Head of caudate nucleus (tissue), 42 donors: ENCODE data around the gene HIBADH.
"Not testable (repeated sequence)": the region's sequence is repeated elsewhere in the genome, so short reads cannot be mapped to it uniquely, and the experiment has no call there.

ENCODE experiments used
- DNase-seq, 42 donors: peaks; one replicate each; pipeline versions ENCODE4 v3.0.0 to v3.0.0-alpha.2; 2020 to 2021; ENCODE audit warnings: mixed read lengths in 7 of 42
- intact Hi-C: fragments of 100-400 bp; cut with DNase I; formaldehyde crosslinking; loops from one replicate; pipeline ENCODE4 v1.15.0; 2022

Gene HIBADH

GRCh38 chr7:27641581-27642230 lies 21.0 kb downstream of the HIBADH start:
- DNase-seq = no peak
- intact Hi-C loops = no loop called here

DNA sequence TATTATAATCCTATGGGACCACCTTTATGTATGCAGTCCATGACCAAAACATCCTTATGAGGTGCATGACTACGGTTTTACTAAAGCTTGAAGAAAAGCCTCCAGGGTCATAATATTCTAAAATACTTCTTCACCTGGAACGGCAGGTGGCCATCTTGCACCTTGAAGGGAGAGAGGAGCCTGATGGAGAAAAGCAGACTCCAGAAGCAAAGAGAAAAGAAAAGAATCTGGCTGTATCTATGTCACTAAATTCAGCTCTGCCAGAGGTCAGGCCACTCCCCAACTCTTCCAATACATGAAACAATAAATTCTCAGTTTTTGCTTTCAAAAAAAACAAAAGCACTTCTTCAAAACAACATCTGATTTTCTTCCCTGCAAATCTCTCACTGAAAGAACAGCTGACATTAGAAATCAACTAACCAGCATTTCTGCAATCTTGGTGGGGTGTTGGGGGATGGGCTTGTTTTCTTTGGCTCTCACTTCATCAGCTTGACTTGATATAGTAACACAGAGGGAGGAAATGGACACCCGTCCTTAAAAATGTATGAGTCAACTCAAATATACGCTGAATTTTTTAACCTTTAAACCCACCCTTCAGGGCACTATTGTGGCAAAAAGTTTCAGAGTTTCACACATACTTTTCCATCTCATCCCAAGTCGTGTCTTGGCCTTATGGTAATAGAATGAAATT lies 21.7 kb downstream of the HIBADH start:
- peak in 4 of 42 donors; percentile 12 to 49 (median 20) for DNase-seq
- intact Hi-C loops = no loop called here

- no peak for DNase-seq
- intact Hi-C loops = no loop called here
Observed at GRCh38 chr7:27639851-27640250, 22.8 kb downstream of the HIBADH start.

GRCh38 chr7:27639048-27639447 lies 23.6 kb downstream of the HIBADH start:
- intact Hi-C loops = not testable (repeated sequence)

GRCh38 chr7:27636326-27637006 lies 26.2 kb downstream of the HIBADH start:
- intact Hi-C loops = no loop called here
- no peak for DNase-seq

More at GRCh38 chr7:27639048-27639447, 23.6 kb downstream of the HIBADH start:
- DNase-seq = not testable (repeated sequence)

GRCh38 chr7:27635728-27636127 lies 27.0 kb downstream of the HIBADH start:
- intact Hi-C loops = no loop called here
- no peak for DNase-seq

- intact Hi-C loops = no loop called here
- DNase-seq = no peak
Observed at GRCh38 chr7:27634671-27635493, 27.8 kb downstream of the HIBADH start.

DNA sequence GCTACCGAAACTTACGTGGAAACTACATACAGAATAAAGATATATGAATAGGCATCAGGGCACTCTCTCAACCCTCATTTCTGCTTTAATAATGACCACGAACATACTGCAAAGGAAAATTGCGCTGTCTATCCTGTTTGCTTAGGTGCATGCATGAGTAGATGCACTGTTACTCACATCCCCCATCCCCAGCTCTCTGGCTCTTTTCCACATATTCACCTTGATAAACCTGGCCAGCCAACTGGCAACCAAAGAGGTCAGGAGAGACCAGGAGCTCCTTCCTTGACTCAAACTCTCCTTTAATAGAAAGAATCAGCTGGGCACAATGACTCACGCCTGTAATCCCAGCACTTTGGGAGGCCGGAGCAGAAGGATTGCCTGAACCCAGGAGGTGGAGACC lies 29.6 kb downstream of the HIBADH start:
- no peak for DNase-seq
- intact Hi-C loops = no loop called here

DNA sequence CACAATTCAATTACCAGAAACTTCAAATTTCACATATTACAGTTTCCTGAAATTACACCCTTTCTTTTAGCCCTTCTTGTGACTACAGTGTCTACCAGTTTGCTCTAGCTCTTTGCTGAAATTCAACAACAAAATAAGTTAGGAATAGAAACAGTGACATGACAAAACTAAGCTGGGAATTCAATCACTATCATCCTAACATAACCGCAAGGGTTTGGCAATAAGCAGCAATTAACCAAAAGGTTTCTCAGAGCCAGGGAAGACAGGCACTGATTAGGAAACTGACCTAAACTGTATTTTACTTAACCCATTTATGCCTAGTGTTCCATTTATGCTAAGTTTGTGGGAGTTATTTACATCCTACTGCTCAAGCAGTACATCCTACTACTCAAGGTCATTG lies 31.3 kb downstream of the HIBADH start:
- intact Hi-C loops = no loop called here
- DNase-seq = no peak

DNA sequence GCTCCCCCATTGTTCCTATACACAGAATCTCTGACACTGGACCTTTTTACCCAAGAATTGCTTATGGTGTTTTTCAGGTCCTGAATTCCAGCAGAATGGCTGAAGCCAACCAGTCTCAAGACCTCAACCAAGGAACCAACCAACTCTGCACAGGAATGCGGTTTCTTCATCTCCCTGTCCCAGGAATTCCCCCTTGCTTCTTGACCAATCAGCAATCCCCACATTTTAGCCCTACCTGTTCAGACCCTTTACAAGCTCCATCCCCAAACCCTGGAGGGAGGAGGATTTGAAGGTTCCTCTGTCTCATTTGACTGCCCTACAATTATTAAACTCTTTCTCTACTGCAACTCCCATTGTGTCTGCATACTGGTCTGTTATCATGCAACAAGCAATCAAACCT lies 35.5 kb downstream of the HIBADH start:
- DNase-seq = no peak
- intact Hi-C loops = no loop called here

GRCh38 chr7:27619492-27619891 lies 43.2 kb downstream of the HIBADH start:
- no peak for DNase-seq
- intact Hi-C loops = no loop called here

DNA sequence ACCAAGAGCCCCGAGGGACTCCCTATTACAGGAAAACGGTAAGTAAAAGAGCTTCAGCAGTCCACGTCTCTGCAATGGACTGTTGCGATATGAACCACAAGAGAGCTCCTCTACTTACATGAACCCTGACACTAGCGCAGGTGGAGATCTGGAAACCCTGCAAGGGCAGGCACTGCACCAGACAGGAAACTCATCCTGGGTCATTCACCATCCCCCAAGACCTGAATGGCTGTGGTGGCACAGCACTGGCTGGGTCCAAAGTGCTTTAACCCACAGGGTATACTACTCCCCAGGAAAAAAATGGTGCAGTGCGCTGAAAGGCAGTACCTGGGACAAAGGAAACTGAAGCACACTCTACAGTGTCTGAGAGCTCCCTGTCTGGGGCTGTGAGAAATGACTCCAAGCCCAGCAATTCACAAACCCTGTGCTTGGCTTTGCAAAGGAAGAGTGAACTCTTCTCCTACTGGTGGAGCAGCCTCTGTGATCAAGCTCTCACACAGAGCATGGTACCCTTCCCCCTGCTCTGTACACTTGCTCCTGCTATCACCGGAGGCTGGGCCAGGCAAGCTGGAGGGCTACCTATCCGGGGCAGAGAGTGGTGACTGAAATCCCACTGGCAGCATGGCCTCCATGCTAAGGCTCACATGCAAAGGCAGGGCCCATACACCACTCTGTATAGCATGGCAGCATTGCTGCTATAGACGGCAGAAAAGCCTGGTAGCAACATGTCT lies 44.9 kb downstream of the HIBADH start:
- intact Hi-C loops = no loop called here

GRCh38 chr7:27616914-27617548 lies 45.7 kb downstream of the HIBADH start:
- intact Hi-C loops = no loop called here
- DNase-seq = no peak

More for the DNA sequence above, 44.9 kb downstream of the HIBADH start:
- DNase-seq = no peak

DNA sequence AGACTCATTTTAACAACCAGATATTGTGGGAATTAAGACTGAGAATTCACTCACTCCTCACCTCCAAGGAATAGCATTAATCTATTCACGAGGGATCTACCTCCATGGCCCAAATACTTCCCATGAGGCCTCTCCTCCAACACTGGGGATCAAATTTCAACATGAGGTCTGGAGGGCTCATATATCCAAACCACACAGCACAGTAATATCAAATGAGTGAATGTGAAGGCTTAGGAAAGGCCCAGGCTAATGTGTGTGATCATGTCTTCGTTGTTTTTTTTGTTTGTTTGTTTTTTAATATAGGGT lies 46.5 kb downstream of the HIBADH start:
- no peak for DNase-seq
- intact Hi-C loops = no loop called here

DNA sequence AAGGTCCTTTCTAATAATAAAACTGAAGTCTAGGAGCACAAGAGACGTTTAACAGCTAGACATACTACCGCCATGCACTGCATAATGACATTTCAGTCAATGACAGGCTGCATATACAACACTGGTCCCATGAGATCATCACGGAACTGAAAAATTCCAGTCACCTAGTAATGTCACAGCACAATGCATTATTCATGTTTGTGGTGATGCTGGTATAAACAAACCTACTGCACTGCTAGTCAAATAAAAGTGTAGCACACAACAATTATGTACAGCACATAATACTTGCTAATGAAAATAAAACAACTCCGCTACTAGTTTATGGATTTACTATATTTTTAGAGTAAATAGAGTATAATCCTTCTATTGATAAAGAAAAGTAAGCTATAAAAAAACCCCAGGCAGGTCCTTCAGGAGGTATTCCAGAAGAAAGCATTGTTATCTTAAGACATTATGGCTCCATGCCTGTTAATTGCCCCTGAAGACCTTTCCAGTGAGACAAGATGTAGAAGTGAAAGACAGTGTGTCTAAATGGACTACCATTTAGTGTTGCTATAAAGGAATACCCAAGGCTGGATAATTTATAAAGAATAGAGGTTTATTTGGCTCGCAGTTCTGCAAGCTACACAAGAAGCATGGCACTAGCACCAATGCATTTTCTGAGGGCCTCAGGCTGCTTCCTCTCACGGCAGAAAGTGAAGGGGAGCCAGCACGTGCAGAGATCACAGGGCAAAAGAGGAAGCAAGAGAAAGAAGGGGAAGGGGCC lies 47.1 kb downstream of the HIBADH start:
- intact Hi-C loops = no loop called here
- DNase-seq = no peak

DNA sequence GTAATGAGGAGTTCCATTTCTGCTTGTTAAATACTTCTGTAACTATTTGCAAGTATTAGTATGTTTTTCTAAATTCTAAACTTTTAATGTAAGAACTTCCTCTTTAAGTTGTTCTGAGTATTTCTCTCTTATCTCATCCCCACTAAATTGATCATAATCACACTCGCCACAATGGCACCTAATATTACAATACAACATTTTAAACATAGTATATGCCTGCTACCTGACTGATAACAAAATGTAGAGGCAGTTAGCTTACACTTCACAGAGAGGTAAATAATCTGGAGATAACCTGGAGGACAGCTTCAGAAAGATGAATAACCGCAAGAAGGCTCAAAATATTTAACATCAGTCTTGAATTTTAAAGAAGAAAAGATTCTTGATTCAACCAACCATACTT lies 48.6 kb downstream of the HIBADH start:
- no peak for DNase-seq
- intact Hi-C loops = no loop called here

- DNase-seq = no peak
- intact Hi-C loops = no loop called here
Observed at GRCh38 chr7:27611059-27611458, 51.6 kb downstream of the HIBADH start.
